Fibroblast of lung (primary cell): ENCODE measurements around the gene LCNL1.

Source experiments
- EZH2 ChIP-seq: IDR thresholded peaks from 2 replicates; pipeline ENCODE4 v1.5.1; 2012; ENCODE audit warnings: low read length, control low read depth, mild to moderate bottlenecking; ENCODE audit errors: missing control alignments
- TF ChIP-seq, protein P1 (sequence below), 2 donors: IDR thresholded peaks in 1 of 2; conservative IDR thresholded peaks in 1 of 2; 1 replicate in 1 of 2; 2 replicates in 1 of 2; pipeline ENCODE4 v1.5.1; 2011 to 2012; ENCODE audit warnings: low read length in 2 of 2, control low read depth in 1 of 2, inconsistent platforms in 1 of 2, low read depth in 1 of 2, mild to moderate bottlenecking in 1 of 2

DNA sequence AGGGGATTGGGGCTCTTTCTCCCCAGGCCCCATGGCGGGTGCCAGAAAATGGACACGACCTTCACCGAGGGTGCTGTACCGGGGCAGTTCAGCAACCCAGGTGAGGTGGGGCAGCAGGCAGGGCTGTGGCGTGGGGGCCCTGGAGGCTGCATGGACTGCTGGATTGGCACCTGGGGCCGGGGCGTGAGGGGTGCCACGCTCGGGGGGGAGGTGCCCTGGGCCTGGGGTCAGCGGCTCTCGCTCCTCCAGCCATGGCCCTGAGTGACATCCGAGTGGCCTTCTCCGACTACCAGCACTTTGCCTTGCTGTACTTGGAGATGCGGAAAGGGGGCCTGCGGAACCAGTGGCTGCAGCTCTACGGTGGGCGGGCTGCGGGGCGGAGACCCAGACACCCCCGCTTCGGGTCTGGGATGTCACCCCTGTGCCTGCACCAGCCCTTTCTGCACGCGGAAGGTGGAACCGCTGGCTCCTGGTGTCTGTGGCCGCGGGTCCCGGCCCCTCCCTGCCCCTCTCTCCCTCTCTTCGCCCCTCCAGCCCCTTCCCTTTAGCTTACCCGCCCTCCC is 1.8 kb downstream of the LCNL1 start:
- TF ChIP-seq, protein P1, sequence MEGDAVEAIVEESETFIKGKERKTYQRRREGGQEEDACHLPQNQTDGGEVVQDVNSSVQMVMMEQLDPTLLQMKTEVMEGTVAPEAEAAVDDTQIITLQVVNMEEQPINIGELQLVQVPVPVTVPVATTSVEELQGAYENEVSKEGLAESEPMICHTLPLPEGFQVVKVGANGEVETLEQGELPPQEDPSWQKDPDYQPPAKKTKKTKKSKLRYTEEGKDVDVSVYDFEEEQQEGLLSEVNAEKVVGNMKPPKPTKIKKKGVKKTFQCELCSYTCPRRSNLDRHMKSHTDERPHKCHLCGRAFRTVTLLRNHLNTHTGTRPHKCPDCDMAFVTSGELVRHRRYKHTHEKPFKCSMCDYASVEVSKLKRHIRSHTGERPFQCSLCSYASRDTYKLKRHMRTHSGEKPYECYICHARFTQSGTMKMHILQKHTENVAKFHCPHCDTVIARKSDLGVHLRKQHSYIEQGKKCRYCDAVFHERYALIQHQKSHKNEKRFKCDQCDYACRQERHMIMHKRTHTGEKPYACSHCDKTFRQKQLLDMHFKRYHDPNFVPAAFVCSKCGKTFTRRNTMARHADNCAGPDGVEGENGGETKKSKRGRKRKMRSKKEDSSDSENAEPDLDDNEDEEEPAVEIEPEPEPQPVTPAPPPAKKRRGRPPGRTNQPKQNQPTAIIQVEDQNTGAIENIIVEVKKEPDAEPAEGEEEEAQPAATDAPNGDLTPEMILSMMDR (conservative IDR thresholded peaks at IDR 0.05 in 1 of 2, IDR thresholded peaks at IDR 0.05 in 1 of 2; ENCODE audit: low read depth in 1 of 2, low read length in 2 of 2) = no peak
- no peak for TF ChIP-seq EZH2
